ENCODE data around the gene ZNF580.

DNA sequence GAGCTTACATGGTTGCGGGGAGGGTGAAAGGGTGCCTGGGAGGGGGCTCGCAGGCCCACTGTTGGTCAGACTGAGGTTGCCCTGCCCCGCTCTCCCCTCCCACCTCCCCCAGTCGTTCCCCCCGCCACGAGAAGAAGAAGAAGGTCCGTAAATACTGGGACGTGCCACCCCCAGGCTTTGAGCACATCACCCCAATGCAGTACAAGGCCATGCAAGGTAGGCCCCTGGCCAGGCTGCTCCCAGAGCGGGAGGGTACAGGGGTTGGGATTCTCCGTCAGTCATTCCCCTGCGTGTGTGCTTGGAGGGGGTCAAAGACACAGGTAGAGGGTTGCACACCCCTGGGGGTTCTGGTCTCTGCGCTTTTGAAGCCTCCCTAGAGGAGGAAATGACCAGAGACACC lies 19.6 kb downstream of the ZNF580 start:
- TF ChIP-seq, protein P1, sequence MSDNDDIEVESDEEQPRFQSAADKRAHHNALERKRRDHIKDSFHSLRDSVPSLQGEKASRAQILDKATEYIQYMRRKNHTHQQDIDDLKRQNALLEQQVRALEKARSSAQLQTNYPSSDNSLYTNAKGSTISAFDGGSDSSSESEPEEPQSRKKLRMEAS (IDR thresholded peaks at IDR 0.05): no peak
- TF ChIP-seq FOXM1 (IDR thresholded peaks at IDR 0.05; ENCODE audit: borderline replicate concordance, low read depth) (no peak), YY1 (IDR thresholded peaks at IDR 0.05; ENCODE audit: low read depth) (no peak)

Data from Ishikawa (cell line).